HepG2 (cell line): ENCODE measurements around the gene DNM1. TPM values are rescaled to one million over a fixed set of nuclear protein-coding genes. Genes with fewer than 3 reads are reported as not detected.

Experiments used
- GABPB1 ChIP-seq: IDR thresholded peaks from 2 replicates; pipeline ENCODE4 v1.6.1; 2016; ENCODE audit warnings: mild to moderate bottlenecking, missing genetic modification reagents, moderate library complexity, missing compliant biosample characterization
- IRX3 ChIP-seq: sonication (generic); formaldehyde crosslinking; IDR thresholded peaks from 2 replicates; pipeline ENCODE4 v1.8.1; 2023; ENCODE audit warnings: mild to moderate bottlenecking, low read depth, missing genetic modification reagents, borderline replicate concordance
- JDP2 ChIP-seq: sonication (generic); formaldehyde crosslinking; IDR thresholded peaks from 2 replicates; pipeline ENCODE4 v1.8.1; 2022; ENCODE audit warnings: missing genetic modification reagents, borderline replicate concordance
- KDM3A ChIP-seq: IDR thresholded peaks from 2 replicates; pipeline ENCODE4 v1.6.1; 2018; ENCODE audit warnings: low read depth, missing compliant biosample characterization
- MAFG ChIP-seq: sonication (generic); formaldehyde crosslinking; IDR thresholded peaks from 2 replicates; pipeline ENCODE4 v1.5.1; 2020; ENCODE audit warnings: mild to moderate bottlenecking, missing genetic modification reagents
- MBNL3 ChIP-seq: fragments of 250-450 bp; sonication (Bioruptor Pico); conservative IDR thresholded peaks from 2 replicates; pipeline ENCODE4 v1.8.0; 2022; ENCODE audit warnings: mild to moderate bottlenecking, inconsistent platforms
- MED1 ChIP-seq: sonication (generic); formaldehyde crosslinking; IDR thresholded peaks from 2 replicates; pipeline ENCODE4 v1.4.0; 2020; ENCODE audit warnings: missing genetic modification reagents
- MTA1 ChIP-seq: sonication (generic); formaldehyde crosslinking; IDR thresholded peaks from 2 replicates; pipeline ENCODE4 v1.4.0; 2020; ENCODE audit warnings: missing genetic modification reagents, mild to moderate bottlenecking, borderline replicate concordance
- NBN ChIP-seq: fragments of 450-650 bp; conservative IDR thresholded peaks from 2 replicates; pipeline ENCODE4 v1.6.1; 2017
- RARG ChIP-seq: sonication (generic); formaldehyde crosslinking; IDR thresholded peaks from 2 replicates; pipeline ENCODE4 v1.4.0; 2020; ENCODE audit warnings: low read depth, mild to moderate bottlenecking, missing genetic modification reagents
- SNAI1 ChIP-seq: sonication (generic); formaldehyde crosslinking; IDR thresholded peaks from 2 replicates; pipeline ENCODE4 v1.5.0; 2020; ENCODE audit warnings: mild to moderate bottlenecking, missing genetic modification reagents, borderline replicate concordance
- SNAPC2 ChIP-seq: sonication (generic); formaldehyde crosslinking; IDR thresholded peaks from 2 replicates; pipeline ENCODE4 v1.8.1; 2022; ENCODE audit warnings: mild to moderate bottlenecking, missing genetic modification reagents
- TRAFD1 ChIP-seq: sonication (generic); formaldehyde crosslinking; IDR thresholded peaks from 2 replicates; pipeline ENCODE4 v1.5.1; 2020; ENCODE audit warnings: missing genetic modification reagents, mild to moderate bottlenecking, borderline replicate concordance
- XRCC5 ChIP-seq: fragments of 200-400 bp; formaldehyde crosslinking; optimal IDR thresholded peaks from 2 replicates; pipeline ENCODE3; 2017; ENCODE audit warnings: mild to moderate bottlenecking, low read length
- ZFP36 ChIP-seq: fragments of 150-350 bp; IDR thresholded peaks from 2 replicates; pipeline ENCODE4 v1.6.1; 2018; ENCODE audit warnings: borderline replicate concordance, low read length, low read depth; ENCODE audit not compliant: partially characterized antibody
- ZFX ChIP-seq: sonication (generic); formaldehyde crosslinking; IDR thresholded peaks from 2 replicates; pipeline ENCODE4 v1.4.0; 2020; ENCODE audit warnings: mild to moderate bottlenecking, low read depth, missing genetic modification reagents, moderate library complexity
- ZHX1 ChIP-seq: sonication (generic); formaldehyde crosslinking; IDR thresholded peaks from 2 replicates; pipeline ENCODE4 v1.8.1; 2022; ENCODE audit warnings: low read depth, mild to moderate bottlenecking, missing genetic modification reagents
- ZNF17 ChIP-seq: sonication (generic); formaldehyde crosslinking; IDR thresholded peaks from 2 replicates; pipeline ENCODE4 v1.5.0; 2020; ENCODE audit warnings: mild to moderate bottlenecking, missing genetic modification reagents
- ZNF235 ChIP-seq: sonication (generic); formaldehyde crosslinking; IDR thresholded peaks from 2 replicates; pipeline ENCODE4 v1.8.1; 2023; ENCODE audit warnings: mild to moderate bottlenecking, missing genetic modification reagents, borderline replicate concordance
- ZNF510 ChIP-seq: sonication (generic); formaldehyde crosslinking; IDR thresholded peaks from 2 replicates; pipeline ENCODE4 v1.4.0; 2020; ENCODE audit warnings: low read depth, mild to moderate bottlenecking, missing genetic modification reagents
- ZNF605 ChIP-seq: sonication (generic); formaldehyde crosslinking; IDR thresholded peaks from 2 replicates; pipeline ENCODE4 v1.8.0; 2022; ENCODE audit warnings: mild to moderate bottlenecking, missing genetic modification reagents
- polyA plus RNA-seq, 8 experiments: library from polyadenylated mRNA; depleted of rRNA in 3 of 8; stranded (reverse) in 7 of 8; unstranded in 1 of 8; fragments of >200 nt; fragmentation: Illumina TruSeq in 4 of 8; extraction: Trizol in 4 of 8; gene quantifications; 2 replicates each; pipeline versions ENCODE4 v1.2.1 to v1.2.3, GENCODE V29; 2011 to 2016; ENCODE audit warnings: low read depth in 4 of 8, missing spikeins in 1 of 8, mixed read lengths in 1 of 8; ENCODE audit not compliant: insufficient read depth in 1 of 8
- total RNA-seq, 5 experiments: library from RNA; depleted of rRNA; stranded (reverse); fragments of >200 nt; fragmentation: Illumina TruSeq; extraction: Trizol; gene quantifications; 2 replicates each; pipeline ENCODE4 v1.2.3, GENCODE V29; 2016; ENCODE audit warnings: low read depth in 1 of 5
- TF ChIP-seq, protein P1 (sequence below): fragments of 450-650 bp; IDR thresholded peaks from 2 replicates; pipeline ENCODE4 v1.6.1; 2016
- TF ChIP-seq, protein P2 (sequence below): sonication (generic); formaldehyde crosslinking; IDR thresholded peaks from 2 replicates; pipeline ENCODE4 v1.8.0; 2022; ENCODE audit warnings: missing genetic modification reagents, mild to moderate bottlenecking, borderline replicate concordance

Gene DNM1
- total and polyA plus RNA-seq, 2 of the 13 experiments (the other 11 are each of a cell fraction or from before 2014, with no cell fraction given): 0.13 to 0.58 TPM

DNA sequence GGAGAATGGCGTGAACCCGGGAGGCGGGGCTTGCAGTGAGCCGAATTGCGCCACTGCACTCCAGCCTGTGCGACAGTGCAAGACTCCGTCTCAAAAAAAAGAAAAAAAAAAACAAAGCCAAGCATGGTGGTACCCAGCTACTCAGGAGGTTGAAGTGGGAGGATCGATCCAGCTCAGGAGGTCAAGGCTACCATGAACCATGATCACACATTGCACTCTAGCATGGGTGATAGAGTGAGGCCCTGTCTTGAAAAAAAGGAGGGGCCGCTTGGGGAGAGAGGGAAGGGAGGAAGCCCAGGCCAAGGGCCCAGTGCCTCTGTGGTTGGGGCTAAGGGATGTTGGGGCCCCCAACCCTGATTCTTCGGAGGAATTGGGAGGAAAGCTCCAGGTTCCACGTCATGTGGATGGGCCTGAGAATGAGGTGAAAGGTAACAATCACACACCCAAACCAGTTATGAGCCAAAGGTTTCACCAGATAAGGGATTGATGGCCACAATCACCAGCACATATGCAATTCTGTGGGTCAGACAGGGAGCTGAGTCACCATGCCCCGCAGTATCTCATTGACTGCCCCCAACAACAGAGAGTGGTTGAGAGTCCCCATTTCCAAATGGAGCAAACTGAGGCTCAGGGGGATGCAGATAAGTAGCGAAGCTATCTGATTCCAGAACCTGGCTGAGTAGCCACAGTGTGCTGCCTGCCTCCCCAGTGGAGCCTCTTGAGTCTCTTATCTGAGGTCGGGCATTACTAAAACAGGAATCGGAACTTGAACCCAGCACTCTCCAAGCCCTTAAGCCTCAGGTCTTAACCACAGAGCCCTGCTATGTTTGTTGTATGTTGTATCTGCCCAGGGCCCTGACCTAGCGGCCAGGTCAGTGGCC is 93.4 kb downstream of the DNM1 start (continued):
- TF ChIP-seq, protein P1, sequence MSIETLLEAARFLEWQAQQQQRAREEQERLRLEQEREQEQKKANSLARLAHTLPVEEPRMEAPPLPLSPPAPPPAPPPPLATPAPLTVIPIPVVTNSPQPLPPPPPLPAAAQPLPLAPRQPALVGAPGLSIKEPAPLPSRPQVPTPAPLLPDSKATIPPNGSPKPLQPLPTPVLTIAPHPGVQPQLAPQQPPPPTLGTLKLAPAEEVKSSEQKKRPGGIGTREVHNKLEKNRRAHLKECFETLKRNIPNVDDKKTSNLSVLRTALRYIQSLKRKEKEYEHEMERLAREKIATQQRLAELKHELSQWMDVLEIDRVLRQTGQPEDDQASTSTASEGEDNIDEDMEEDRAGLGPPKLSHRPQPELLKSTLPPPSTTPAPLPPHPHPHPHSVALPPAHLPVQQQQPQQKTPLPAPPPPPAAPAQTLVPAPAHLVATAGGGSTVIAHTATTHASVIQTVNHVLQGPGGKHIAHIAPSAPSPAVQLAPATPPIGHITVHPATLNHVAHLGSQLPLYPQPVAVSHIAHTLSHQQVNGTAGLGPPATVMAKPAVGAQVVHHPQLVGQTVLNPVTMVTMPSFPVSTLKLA: 0 out of 2 replicates have a peak, but pooled peaks have one; percentile 2
- TF ChIP-seq KDM3A (CRISPR knock-in tag): no peak
- no peak for TF ChIP-seq ZHX1
- TF ChIP-seq ZFP36: no peak
- 0 out of 2 replicates have a peak, but pooled peaks have one; percentile 4 for TF ChIP-seq ZFX (CRISPR knock-in tag)
- no peak for TF ChIP-seq SNAI1 (CRISPR knock-in tag)
- TF ChIP-seq ZNF17 (CRISPR knock-in tag): no peak
- no peak for TF ChIP-seq NBN
- TF ChIP-seq ZNF235: no peak
- TF ChIP-seq TRAFD1 (CRISPR knock-in tag): no peak
- TF ChIP-seq SNAPC2 (CRISPR knock-in tag): no peak
- TF ChIP-seq, protein P2, sequence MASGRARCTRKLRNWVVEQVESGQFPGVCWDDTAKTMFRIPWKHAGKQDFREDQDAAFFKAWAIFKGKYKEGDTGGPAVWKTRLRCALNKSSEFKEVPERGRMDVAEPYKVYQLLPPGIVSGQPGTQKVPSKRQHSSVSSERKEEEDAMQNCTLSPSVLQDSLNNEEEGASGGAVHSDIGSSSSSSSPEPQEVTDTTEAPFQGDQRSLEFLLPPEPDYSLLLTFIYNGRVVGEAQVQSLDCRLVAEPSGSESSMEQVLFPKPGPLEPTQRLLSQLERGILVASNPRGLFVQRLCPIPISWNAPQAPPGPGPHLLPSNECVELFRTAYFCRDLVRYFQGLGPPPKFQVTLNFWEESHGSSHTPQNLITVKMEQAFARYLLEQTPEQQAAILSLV (CRISPR knock-in tag): 0 out of 2 replicates have a peak, but pooled peaks have one; percentile 26
- no peak for TF ChIP-seq MTA1 (CRISPR knock-in tag)
- peak; percentile 11; the same call in 1 of the 2 replicates for TF ChIP-seq ZNF605
- no peak for TF ChIP-seq JDP2 (CRISPR knock-in tag)
- no peak for TF ChIP-seq MBNL3 (CRISPR knock-in tag)
- TF ChIP-seq GABPB1 (CRISPR knock-in tag): no peak; the same call in 1 of the 2 replicates
- TF ChIP-seq MAFG (CRISPR knock-in tag): no peak
- no peak for TF ChIP-seq XRCC5
- TF ChIP-seq RARG (CRISPR knock-in tag): no peak
- 0 out of 2 replicates have a peak, but pooled peaks have one; percentile 11 for TF ChIP-seq MED1 (CRISPR knock-in tag)
- no peak for TF ChIP-seq ZNF510
- TF ChIP-seq IRX3 (CRISPR knock-in tag): no peak
